Fibroblast of the aortic adventitia (primary cell): Measurements from ENCODE around the gene SPRED1. TPM values are rescaled to one million over a fixed set of nuclear protein-coding genes. Genes with fewer than 3 reads are reported as not detected.

Source experiments
- DNase-seq: peaks from one replicate; pipeline ENCODE4 v3.0.0-alpha.2; 2010; ENCODE audit warnings: low read depth
- H3K4me3 ChIP-seq: 2 replicates; pipeline ENCODE4 v1.5.1; 2011; ENCODE audit warnings: low read depth, mild to moderate bottlenecking, control low read depth, low read length, moderate library complexity
- total RNA-seq: library from RNA; depleted of rRNA; stranded (reverse); fragments of >200 nt; gene quantifications from 2 replicates; pipeline ENCODE4 v1.2.3, GENCODE V29; 2012; ENCODE audit warnings: low replicate concordance
- TF ChIP-seq, protein P1 (sequence below): IDR thresholded peaks from 2 replicates; pipeline ENCODE4 v1.5.1; 2011; ENCODE audit warnings: mild to moderate bottlenecking, low read length, control low read depth, inconsistent platforms; ENCODE audit not compliant: insufficient read depth

The SPRED1 gene
- total RNA-seq, 1 donor: 55.1 TPM

DNA sequence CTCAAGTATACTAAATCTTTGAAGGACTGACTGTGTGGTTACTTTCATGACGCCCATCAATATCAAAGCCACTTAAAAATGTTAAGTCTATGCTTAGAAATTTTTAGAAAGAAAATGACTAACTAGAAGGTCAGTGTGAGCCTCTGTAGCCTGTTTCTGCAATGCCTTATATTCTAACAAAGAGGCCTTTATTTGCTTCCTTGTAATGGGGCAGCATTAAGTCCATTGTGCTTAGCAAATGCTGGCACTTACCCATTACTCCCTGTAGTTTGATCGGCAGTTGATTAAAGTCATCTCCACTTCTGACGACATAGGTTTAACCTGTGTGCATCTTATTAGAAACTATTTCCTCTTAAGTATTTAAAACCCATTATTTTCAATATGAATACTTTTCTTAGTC lies 109.7 kb downstream of the SPRED1 start:
- no peak overlapping the region for H3K4me3 ChIP-seq
- DNase-seq: no peak
- TF ChIP-seq, protein P1, sequence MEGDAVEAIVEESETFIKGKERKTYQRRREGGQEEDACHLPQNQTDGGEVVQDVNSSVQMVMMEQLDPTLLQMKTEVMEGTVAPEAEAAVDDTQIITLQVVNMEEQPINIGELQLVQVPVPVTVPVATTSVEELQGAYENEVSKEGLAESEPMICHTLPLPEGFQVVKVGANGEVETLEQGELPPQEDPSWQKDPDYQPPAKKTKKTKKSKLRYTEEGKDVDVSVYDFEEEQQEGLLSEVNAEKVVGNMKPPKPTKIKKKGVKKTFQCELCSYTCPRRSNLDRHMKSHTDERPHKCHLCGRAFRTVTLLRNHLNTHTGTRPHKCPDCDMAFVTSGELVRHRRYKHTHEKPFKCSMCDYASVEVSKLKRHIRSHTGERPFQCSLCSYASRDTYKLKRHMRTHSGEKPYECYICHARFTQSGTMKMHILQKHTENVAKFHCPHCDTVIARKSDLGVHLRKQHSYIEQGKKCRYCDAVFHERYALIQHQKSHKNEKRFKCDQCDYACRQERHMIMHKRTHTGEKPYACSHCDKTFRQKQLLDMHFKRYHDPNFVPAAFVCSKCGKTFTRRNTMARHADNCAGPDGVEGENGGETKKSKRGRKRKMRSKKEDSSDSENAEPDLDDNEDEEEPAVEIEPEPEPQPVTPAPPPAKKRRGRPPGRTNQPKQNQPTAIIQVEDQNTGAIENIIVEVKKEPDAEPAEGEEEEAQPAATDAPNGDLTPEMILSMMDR: no peak

GRCh38 chr15:38367476-38367875 lies 114.8 kb downstream of the SPRED1 start:
- TF ChIP-seq, protein P1: no peak
- H3K4me3 ChIP-seq: no peak overlapping the region
- peak; percentile 68 for DNase-seq

GRCh38 chr15:38369936-38370478 lies 117.4 kb downstream of the SPRED1 start:
- no peak for DNase-seq
- H3K4me3 ChIP-seq: no peak overlapping the region
- TF ChIP-seq, protein P1: no peak

GRCh38 chr15:38373016-38373415 lies 120.4 kb downstream of the SPRED1 start:
- no peak overlapping the region for H3K4me3 ChIP-seq
- TF ChIP-seq, protein P1: no peak
- DNase-seq: no peak

DNA sequence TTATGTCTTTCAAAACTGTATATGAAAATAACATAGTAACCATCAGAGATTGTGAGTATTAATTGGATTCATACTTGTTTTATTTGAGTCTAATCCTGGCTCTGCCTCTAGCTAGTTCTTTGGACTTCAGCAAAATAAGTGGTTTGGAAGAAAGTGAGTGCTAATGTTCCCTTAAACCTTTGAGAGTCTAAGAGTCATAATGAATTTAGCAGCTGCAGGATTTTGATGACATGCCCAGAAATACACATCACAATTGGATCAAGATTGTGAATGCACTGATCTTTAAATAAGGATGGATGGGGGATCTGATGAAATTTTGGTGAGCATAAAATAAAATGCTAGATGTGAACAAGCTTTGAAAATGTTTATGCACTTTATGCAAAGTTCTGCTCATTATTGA lies 121.4 kb downstream of the SPRED1 start:
- DNase-seq: peak; percentile 30
- H3K4me3 ChIP-seq: no peak overlapping the region
- TF ChIP-seq, protein P1: no peak

DNA sequence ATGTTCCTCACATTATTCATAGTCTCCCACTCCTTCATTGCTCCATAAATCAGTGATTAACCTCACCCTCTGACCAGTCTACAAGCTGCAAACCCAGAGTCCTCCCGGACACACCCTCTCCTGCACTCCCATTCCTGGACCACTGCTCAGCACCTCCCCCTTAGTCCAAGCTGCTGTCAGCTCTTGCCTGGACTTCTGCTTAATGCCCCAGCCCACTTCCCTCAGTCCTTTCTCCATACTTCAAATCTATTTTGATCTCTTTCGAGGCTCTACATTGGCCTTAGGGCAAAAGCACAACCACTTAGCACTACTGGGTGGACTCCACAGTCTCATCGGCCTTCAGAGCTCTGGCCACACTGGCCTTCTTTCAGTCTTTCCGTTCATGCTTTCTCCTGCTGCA lies 121.9 kb downstream of the SPRED1 start:
- DNase-seq: peak; percentile 21
- TF ChIP-seq, protein P1: no peak
- no peak overlapping the region for H3K4me3 ChIP-seq

GRCh38 chr15:38376081-38376480 lies 123.4 kb downstream of the SPRED1 start:
- TF ChIP-seq, protein P1: no peak
- no peak overlapping the region for H3K4me3 ChIP-seq
- DNase-seq: no peak
